Hematopoietic multipotent progenitor cell treated with erythropoietin and hydrocortisone succinate and interleukin-3 and kit ligand, for 4 days (in vitro differentiated cells): Measurements from ENCODE around the gene PHF19.

ENCODE experiments used
- DNase-seq: peaks from one replicate; pipeline ENCODE4 v3.0.0-alpha.2; 2015

The PHF19 gene

DNA sequence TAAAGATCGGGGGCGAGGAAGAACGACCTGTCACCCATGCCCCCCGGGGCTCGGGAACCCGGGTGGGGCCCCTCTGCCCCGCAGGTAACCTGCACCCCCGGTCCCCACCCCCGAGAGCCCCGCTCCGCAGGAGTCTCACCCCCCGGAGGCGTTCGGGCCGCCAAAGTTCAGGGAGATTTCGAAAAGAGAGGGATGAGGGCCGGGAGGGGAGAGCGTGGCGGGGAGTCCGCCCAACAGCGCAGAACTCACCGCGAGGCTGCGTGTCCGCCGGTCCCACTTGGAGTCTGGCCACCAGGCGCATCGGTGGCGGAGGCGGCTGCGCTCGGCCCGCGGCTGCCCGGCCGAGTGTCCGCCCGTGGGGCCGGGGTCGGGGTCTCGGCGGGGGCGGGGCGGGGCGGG, at the start of gene PHF19:
TSS of gene PHF19 (minus strand) at position 347 of the 399 bp plus-strand sequence. CDS start 2,447 bp downstream, outside the sequence.
- DNase-seq, result peak; percentile 70

DNA sequence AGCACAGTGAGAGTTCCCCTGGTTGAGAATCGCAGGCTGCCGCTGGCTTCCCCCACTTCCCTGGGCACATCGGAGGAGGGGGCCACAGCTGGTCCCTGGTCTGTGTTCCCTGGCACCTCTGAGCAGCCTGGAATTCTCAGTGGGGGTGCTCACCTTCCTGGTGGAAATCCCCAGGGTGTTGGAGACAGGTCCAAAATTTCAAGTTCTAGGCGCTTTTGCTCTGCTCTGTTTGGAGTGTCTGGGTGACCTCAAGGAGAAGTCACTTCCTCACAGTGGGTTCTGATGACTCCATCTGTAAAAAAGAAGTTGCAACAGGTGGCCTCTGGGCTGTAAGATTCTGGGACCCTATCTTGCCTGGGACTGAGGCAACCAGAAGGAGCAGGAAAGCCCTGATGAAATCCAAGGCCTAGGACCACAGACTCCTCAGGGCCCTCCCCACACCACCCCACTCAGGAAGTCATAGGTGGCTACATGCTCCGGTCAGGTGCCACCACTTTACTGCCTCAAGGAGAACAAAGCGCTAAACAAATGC, 49.5 kb upstream of the PHF19 start, which contains the start of gene TRAF1:
TSS of gene TRAF1 (minus strand) at position 400 of the 532 bp plus-strand sequence. CDS start 721 bp downstream, outside the sequence.
- peak; percentile 61 for DNase-seq

DNA sequence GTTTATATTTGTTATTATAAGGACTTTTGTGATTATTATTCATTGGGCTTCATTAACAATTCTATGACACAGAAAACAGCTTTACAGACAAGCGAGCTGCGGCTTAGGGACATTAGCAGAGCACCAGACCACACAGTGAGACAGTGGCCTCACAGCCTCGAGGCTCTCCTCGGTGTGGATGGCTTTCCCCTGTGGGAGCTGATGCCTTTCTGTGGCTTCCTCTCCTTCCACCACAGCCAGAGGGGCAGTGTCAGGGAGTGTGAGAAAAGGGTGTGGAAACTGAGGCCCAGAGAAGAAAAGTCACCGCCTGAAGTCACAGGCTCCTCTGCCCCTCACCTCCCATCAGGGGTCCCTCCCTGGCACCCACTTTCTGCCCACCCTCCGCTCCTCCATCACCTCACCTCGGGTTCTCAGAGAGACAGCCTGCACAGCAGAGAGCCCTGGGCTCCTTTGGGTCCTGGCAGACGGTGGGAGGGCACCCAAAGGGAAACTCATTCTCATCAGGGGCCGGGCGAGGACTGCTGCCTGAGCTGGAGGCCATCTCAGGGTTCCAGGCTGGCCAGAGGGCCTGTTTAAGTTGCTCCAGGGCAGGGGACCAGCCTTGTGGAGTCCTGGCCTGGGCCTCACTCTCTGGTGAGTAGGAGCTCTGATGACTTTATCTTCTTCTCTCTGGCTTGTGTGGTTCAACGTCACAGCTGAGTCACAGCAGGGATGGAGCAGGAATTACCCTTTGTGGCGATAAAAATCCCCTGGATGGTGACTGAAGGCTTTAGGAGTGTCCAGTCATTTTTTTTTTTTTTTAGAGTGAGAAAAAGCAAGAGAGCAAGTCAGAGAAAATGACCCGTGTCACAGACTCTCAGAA, 48.8 kb upstream of the PHF19 start:
- DNase-seq, result peak; percentile 25

DNA sequence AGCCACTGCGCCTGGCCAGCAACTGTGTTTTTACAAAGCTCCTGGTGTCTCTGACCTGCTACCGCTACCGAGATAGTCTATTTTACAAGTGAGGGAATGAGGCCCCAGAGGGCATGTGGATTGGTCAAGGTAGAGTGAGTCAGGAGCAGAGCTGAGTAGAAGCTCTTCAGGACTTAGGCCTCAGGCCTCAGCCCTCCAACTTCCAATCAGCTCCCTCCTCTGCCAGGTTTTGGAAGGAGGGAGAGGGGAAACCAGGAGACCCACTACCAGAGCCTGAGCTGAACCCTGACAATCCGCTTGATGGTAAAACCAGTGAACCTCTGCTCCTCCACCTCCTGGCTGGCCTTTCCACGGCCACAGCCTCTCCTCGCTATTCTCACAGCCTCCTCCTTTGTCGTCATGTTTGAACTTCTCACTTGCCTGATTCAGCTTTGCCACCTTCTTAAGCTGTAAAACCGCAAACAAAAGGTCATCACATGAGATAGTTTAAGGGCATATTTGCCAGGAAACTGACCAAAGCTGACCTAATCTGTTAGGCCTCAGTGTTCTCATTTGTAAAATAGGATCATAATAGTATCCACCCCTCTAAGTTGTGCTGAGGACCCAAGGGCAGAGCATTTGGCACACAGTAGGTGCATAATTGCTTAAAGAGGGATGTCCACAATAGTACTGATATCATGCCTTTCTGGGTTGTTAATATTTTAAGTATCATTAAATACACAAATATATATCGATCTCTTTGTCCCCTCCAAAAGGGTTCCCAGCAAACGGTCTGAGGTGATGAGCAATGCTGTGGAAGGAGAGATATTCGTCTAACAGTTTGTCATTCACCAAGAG, 47.9 kb upstream of the PHF19 start:
- no peak for DNase-seq

DNA sequence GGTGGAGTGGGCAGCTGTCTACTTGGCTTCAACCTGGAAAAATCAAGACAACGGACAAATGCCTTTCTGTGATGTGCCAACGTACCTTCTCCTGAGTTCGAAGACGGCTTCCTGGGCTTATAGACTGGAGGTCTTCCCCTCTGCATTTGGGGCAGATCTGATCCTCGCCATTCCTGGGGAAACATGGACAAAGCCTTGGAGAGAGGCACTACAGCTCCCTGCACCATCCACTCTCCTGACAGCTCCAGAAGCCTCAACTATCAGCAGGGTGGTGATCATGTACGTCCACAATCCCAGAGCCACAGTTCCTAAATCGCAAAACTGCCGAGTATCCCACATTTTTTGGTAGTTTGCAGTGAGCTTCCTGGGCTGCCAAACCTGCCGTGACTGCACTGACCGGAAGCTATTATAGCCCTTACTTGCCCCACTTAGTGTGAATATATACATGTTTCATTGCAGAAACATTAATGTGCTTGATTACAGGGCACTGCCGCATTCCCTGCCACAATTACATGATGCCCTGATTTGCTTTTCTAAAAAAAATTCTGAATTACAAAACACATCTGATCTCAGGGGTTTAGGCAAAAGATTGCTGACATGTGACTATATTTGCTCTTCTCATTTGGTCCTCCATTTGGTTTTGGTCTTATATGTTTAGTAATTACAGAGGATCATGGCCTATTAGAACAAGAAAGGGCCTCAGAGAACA, 46.8 kb upstream of the PHF19 start:
- no peak for DNase-seq

DNA sequence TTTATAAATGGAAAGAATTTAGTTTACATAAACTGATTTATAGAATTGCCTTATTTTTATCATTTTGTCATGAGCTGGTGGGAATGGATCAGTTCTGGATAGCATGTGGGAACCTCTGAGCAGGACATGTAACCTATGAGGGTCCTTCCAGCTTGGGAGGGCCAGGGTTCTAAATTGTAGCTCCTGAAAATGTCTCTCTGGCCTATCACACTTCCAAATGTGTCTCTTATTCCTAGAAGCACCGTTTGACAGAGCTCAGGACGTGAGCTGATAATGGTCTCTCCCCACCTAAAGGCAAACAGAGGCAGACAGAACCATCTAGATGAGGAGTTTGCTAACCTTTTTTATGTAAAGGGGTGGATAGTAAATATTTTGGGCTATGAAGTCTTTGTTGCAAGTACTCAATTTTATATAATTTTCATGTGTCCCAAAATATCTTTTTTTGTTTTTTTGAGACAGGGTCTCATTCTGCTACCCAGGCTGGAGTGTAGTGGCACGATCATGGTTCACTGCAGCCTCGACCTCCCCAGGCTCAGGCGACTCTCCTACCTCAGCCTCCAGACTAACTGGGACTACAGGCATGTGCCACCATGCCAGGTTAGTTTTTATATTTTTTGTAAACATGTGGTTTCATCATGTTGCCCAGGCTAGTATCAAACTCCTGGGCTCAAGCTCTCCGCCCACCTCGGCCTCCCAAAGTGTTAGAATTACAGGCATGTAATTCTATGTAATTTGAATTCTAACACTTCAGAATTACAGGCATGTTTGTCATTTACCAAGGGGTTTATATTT, 45.6 kb upstream of the PHF19 start:
- DNase-seq, result no peak

DNA sequence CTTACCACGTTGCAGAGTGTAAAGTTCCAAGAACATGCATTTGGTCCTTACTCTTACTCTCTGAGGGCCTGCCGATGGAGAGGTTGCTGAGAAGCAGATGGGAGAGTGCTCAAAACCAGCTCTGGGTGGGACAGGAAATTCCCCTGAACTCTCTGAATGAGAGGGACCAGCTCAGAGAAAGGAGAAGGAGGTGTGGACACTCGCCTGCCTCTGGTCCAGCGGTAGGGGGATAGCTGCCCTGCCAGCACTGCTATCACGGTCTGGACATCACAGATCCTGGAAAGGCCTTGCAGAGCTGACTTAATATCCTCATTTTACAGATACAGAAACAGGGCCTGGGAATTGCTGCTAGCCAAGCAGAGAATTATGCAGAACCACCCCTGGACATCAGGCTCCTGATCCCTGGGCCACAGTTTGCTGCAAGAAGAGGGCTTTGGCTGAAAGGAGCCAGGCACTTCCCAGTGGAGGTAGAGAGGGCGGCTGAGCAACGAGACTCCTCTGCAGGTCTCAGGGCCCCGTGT, 44.7 kb upstream of the PHF19 start:
- DNase-seq, result no peak

DNA sequence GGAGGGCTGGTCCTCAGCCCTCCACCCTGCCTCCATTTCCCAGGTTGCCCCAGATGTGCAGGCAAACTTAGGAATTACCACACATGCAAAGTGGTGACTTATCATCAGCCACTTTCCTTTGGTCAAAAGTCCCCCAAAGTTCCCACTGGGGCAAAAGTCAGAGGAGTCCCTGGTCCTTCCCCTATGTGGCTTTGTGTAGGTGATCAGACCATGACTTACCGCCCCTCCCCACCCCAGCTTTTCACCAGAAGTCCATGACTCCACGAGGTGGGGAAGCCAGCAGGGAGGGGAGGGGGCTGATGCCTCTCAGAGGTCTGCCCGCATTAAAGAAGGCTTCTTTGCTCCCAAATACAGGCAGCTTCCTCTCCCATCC, 43.8 kb upstream of the PHF19 start:
- DNase-seq, result no peak

DNA sequence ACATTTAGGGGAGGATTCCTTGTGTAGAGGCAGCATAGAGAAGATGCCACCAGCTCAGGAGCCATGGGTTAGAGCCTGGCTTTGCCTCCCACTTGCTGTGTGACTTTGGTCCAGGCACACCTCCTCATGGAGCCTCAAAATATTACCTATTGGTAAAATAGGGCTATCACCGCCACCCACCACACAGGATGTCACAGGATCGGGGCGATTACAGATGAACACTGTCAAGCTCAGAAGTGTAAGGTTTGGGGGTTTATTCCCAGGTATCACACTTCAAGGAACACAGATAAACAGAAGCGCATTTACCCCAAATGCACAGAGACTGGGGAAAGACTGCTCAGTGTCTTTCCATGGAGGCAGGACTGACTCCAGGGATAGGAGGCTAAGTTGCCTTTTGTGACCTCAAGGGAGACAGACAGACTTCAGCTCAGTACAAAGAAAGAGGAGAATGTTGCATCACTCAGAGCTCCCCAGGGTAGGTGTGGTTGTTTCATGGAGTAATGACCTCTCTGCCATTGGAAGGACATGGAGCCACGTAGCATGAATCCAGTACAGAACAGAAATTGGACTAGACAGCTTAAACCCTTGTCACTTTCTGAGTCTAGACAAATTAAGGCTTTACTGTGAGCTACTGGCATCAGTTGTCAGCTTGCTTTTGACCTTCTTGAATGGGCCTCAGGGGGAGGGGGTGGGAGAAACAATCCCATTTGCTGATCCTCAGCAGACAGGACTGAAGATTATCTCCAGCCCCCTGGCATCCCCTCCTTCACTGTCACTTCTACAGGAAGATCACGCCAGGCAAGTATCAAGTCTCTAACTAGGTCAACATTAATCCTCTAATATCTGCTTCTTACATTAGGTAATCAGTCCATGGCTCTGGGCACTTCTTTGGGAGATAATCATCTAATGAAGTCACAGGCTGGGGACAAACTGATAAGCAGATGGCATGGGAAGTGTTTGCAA, 43.1 kb upstream of the PHF19 start:
- DNase-seq, result peak; percentile 46

DNA sequence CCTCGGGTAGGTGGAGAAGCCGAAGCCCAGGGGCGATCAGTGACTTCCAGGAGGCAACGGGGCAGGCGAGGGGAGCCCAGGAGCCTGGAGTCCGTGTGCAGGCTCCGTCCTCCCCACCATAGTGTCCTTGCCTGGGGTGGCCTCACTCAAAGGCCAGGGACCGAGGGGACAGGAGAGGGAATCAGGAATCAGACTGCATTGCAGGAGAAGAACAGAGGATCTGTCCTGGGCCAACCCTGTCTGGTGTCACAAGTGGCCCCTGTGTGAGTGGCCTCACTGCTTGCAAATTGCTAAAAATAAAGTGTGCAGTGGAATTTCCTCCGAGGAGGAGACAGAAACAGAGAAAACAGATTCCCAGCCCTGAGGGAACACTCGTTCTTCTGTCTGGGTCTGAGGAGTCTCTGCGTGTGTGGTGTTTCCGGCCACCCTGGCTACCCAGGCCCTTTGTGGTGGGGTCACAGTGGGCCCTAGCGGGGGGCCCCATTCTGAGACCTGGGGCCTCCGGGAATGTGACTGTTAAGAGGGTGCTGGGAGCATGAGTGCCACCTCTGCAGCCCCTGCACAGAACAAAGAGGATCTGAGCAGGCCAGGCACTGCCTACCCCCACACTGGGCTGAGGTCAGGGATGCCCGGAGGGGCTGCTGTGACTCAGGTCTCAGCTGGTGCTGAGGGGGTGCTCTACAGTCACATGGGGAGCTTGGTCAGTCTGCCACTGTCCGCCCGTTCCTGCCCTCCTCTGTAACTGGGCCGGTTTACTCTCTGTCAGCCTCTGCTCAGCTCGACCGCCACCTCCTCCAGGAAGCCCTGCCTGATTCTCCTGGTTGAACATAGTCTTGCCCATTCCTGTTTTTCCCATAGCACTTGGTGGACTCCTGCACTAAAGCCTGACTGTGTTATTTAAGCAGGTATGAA, 42.2 kb upstream of the PHF19 start:
- DNase-seq, result no peak

DNA sequence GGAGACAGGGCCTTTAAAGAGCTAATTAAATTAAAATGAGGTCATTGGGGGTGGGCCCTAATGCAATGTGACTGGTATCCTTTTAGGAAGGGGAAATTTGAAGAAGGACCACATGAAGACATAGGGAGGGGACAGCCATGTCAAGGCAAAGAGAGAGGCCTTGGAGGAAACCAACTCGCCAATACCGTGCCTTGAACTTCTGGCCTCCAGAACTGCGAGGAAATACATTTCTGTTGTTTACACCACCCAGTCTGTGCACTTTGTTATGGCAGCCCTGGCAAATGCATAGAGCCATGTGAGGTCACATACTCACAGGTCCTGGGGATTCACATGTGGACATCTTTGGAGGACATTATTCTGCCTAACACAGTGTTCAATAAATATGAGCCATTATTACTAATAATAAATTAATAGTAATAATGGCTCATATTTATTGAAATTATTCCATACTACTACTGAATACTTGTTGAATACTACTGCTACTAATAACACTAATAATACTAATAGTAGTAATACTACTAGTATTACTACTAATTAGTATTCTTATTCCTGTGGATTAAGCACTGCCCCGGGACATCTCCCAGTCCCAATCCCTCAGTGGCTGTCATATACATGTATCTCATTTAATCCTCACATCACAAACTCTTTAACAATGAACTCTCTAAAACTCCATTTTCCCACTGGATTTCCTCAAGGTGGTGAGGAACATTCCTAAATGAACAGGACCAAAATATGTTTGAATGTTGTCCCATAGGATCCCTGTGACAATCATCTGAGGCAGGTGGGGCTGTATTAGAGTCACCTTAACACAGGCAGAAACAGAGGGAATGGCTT, 41.2 kb upstream of the PHF19 start:
- DNase-seq, result no peak

DNA sequence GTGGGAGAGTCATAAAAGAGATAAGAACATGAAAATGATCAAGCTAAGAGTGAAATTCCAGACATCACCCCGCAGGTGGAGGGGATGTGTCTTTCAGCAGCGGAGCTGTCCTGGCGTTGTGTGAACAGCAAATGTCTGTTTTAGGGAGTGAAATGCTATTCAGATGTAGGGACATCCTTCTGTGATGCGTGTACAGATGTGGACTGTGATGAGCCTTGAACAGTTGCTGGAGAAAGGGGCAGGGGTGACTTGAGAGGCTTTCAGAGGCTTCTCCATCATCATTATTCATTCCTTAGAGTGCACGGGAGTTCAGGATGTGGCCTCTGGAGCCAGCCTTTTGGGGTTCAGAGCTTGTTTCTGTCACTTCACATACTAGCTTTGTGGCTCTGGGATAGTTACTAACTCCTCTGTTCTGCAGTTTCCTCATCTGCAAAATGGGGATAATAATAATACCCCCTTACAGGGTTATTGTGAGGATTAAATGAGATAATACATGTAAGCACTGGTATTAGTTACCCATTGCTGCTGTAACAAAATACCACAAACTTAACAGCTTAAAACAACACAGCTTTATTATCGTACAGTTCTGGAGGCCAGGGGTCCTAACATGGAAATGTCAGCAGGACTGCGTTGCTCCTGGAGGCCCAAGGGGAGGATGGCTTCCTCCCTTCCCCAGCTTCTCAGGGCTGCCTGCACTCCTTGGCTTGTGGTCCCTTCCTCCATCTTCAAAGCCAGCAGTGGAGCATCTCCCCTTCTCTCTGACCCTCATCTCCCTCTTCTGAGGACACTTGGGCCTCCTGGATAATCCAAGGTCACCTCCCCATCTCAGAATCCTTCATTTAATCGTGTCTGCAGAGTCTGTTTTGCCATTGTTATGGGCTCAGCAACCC, 40.2 kb upstream of the PHF19 start:
- no peak for DNase-seq

DNA sequence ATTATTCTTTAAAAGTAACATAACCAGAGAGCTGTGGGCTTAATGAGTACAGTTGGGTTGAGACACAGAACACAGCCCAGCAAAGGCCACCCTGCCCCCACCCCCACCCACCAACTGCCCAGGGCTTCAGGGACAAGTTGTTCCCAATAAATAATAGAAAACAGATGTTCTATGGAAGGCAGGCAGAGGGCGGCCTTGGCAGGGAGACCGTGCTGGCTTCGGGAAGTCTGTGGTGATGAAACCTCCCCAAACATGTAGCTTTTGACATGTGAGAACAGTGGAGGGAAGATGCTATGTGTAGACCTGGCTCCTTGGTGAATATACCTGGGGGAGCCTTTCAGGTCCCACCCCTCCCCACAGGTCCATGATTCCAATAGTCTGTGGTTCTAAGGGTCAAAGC, 39.6 kb upstream of the PHF19 start:
- DNase-seq, result no peak

DNA sequence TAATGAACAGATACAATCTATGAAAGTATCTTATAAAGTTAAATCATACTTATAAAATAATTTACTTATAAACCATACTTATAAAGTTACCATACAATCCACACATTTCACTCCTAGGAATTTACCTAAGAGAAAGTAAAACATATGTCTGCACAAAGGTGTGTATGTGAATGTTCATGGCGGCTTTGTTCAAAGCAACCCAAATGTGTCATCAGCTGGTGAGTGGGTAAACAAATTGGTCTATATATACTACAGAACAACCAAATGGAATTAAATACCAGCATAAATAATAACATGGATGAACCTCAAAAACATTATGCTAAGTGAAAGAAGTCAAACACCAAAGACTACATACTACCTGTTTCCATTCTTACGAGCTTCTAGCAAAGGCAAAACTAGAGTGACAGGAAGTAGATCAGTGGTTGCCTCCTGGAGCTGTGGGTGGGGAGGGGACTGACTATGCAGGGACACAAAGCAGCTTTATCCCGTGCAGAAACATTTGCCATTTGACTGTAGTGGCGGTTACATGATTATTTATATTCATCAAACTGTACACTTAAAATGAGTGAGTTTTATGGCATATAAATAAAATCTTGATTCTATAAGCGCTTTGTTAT, 39.0 kb upstream of the PHF19 start:
- peak; percentile 45 for DNase-seq

DNA sequence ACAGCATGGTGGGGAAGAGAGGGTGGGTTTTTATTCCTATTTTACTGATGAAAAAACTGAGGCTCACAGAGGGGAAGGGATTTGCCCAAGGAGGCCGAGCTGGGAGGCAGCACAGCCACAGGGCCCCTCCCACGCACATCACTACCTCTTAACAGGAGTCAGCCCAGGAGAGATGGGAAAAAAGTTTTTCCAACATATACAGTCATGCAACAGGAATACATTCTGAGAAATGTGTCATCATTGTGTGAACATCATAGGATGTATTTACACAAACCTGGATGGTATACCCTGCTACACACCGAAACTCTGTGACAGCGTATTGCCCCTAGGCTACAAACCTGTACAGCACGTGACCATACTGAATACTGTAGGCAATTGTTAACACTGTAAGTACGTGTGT, 38.0 kb upstream of the PHF19 start:
- DNase-seq, result no peak

DNA sequence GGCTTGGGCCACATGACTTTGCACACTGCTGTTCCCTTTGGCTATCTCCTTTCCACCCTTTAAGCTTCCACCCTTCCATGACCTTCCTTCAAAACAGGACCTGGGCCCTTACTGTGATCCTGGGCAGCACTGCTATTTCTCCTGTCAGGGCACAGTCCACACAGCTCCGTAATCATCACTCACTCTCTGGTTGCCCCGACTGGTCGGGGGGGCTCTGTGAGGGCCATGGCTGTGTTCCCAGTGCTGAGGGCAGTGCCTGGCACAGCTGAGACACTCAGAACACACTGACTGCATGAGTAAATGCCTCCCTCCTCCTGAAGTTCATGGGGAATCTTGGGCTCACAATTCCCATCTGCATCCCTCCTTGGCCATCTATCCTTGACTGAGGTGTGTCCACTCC, 37.4 kb upstream of the PHF19 start:
- DNase-seq, result no peak

DNA sequence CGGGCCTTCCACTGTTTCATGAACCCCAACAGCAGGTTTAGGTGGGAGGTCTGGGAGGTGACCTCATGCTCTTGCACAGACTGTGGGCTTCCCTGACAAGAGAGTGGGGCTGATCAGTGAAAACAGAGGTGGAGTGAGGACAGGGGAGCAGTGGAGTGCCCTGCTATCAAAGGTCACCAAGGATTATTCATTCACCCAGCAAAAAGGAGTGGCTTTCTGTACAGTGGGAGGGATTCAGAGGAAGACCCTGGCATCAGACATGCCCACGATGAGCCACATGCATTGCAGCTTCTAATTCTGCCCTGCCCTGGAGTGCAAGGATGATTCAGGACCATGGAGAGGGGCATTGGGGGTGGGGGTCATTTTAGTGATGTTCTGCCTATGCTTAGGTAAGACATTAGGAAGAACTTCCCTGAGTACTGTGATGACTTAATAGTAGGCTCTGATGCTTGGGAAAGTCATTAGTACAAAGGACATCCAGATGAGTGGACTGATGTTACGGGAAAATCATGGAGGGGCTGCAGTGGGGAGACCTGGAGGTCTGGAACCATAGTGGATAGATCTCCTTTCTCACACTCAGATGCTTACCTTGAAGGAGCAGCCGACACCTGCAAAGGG, 36.8 kb upstream of the PHF19 start:
- DNase-seq, result peak; percentile 65
